Regular cardiac myocyte (primary cell): ENCODE measurements around the gene TOGARAM1. TPM values are rescaled to one million over a fixed set of nuclear protein-coding genes. Genes with fewer than 3 reads are reported as not detected.

Source experiments
- total RNA-seq: library from RNA; depleted of rRNA; stranded (reverse); fragments of >200 nt; gene quantifications from 2 replicates; pipeline ENCODE4 v1.2.3, GENCODE V29; 2014

The TOGARAM1 gene
- total RNA-seq: 13.0 and 20.6 TPM in 2 replicates

GRCh38 chr14:44961554-44962333, at the start of gene TOGARAM1, which contains the start of gene KLHL28:
TSS of gene TOGARAM1 (plus strand) at chr14:44962190. CDS start at chr14:44962422, 232 bp downstream.
TSS of gene KLHL28 (minus strand) at chr14:44961947. CDS start at chr14:44945928, 16,019 bp downstream.

GRCh38 chr14:45083976-45084722, 122.2 kb downstream of the TOGARAM1 start, which contains the start of gene PRPF39:
TSS of gene PRPF39 (plus strand) at chr14:45084116. CDS start at chr14:45095240, 11,124 bp downstream.

Other genes starting within 250 kb of the TOGARAM1 start
- 7.3 and 13.8 TPM in 2 replicates for gene KLHL28, start 243 bp upstream of the TOGARAM1 start, total RNA-seq
- gene PRPF39, start 121.9 kb downstream of the TOGARAM1 start, total RNA-seq: 31.4 and 45.7 TPM in 2 replicates
- gene FKBP3, start 172.3 kb downstream of the TOGARAM1 start, total RNA-seq: 21.1 and 40.5 TPM in 2 replicates
- 7.6 and 12.5 TPM in 2 replicates for gene FANCM, start 173.7 kb downstream of the TOGARAM1 start, total RNA-seq